ENCODE data around the gene EDN2.

DNA sequence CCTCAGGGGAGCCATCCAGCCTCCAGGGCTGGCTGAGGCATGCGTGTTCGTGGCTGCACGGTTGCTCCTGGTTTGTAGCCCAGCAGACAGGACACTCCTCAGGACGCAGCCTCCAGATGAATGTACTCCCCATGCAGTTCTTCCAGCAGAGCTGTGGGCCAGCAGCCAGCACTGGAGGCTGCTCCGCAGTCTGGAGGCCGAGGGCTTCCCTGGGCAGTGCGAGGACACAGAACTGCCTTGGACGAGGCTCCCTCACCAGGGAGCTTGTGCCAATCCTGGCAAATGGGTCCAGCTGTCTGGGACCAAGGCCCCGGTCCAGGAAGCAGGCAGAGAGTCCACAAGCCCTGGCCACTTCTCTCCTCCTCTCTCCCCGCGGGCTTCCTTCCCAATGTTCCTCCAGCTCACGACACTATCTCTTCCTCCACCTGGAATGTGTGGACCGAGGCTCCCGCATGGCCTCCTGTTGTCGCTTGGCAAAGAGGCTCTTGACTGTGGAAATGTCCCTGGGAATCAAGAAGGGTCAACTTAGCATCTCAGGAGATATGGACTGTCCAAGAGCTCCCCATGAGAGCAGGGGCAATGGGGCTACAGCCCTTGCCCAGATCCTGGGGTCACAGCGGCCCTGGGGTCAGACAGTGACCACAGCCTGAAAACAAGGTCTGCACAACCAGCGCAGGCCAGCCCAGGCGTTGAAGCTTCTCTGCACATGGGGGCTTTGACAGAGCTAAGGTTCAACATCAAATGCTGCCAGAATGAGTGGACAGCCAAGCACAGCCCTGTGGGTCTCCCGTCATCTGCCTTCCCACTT lies 5.3 kb downstream of the EDN2 start:
- no peak for TF ChIP-seq TAF1 (IDR thresholded peaks at IDR 0.05; ENCODE audit: low read depth, low read length)
- TF ChIP-seq POLR2A (IDR thresholded peaks at IDR 0.05; ENCODE audit: low read depth, low read length): no peak
- no peak for TF ChIP-seq SPI1 (IDR thresholded peaks at IDR 0.05; ENCODE audit: low read depth, low read length)
- no peak for TF ChIP-seq POLR2AphosphoS5 (IDR thresholded peaks at IDR 0.05; ENCODE audit: low read depth, low read length)

All from GM12891 (cell line).